HG02798 (cell line): ENCODE measurements around the gene DHRSX.
"Not testable (repeated sequence)": the region's sequence is repeated elsewhere in the genome, so short reads cannot be mapped to it uniquely, and the experiment has no call there.

ENCODE experiments used
- ATAC-seq: cut with Tn5 transposase; IDR thresholded peaks from one replicate; pipeline ENCODE4 v1.9.1; 2021; ENCODE audit warnings: mild to moderate bottlenecking; ENCODE audit not compliant: unreplicated experiment, poor library complexity

Gene DHRSX

DNA sequence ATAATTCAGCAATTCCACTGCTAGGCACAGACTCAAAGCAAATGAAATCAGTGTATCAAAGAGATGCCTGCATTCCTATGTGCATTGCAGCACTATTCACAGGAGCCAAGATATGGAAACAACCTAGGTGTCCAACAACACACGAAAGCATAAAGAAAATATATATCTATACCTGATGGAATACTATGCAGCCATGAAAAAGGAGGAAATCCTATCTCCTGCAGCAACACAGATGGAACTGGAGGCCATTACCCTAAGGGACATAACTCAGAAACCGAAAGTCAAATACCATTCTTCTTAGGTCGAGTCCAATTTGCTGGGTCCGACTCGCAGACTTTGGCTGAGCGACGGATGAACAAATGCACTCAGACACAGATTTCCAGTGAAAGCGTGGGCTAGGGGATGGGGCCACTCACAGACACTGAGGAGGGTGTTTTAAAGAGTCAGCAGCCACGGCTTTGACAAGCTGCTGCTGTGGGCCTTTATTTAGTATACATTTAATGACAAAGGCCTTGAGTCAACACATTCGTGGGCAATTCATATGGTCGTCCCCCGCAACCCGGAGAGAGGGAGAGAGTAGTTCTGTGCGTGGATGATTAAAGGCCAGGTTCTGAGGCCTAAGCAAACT lies 93.8 kb downstream of the DHRSX start:
- ATAC-seq: no peak

GRCh38 chrX:2404776-2405175 lies 96.0 kb downstream of the DHRSX start:
- no peak for ATAC-seq

DNA sequence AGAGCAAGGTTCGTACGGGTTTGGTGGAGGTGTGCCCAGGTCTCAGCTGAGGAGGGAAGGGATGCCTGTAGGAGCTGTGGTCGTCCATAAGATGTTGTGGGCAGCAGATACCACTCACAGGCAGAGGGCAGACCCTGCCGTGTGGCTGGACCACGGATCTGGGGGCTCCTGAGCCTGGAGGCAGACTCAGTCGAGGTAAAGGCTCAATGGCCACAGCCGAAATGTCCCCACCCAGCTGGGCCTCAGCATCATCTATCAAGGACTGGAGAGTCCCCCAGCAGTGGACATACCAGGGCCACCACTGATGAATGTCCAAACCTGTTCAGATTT lies 98.5 kb downstream of the DHRSX start:
- ATAC-seq: no peak

- no peak for ATAC-seq
Measured at GRCh38 chrX:2401590-2402360, 99.0 kb downstream of the DHRSX start.

GRCh38 chrX:2401201-2401589 lies 99.6 kb downstream of the DHRSX start:
- no peak for ATAC-seq

DNA sequence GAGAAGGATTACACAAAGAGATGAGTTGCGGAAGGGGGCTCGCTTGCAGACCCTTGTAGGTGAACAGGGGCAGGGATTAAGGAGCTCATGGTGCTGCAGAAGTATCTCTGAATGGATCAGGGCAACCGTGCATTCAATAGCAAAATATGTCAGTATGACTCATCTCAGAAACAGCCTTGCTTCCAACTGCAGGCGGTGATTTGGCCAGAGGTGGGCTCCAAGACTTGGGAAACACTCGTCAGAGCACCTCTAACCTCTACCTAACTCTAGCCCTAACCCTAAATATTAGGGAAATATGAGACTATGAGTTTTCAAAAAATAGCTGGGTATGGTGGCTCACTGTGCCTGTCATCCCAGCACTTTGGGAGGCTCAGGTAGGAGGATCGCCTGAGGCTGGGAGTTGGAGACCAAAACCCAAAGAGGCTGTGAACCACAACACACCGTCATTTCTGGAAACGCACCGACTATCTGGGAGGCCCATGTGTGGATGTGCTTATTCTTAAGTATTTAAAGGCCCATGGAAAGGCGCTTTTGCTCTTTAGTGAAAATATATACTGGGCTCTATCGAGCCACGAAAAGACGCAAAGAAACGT lies 102.6 kb downstream of the DHRSX start:
- no peak for ATAC-seq

GRCh38 chrX:2397229-2398063 lies 103.3 kb downstream of the DHRSX start:
- ATAC-seq: no peak

DNA sequence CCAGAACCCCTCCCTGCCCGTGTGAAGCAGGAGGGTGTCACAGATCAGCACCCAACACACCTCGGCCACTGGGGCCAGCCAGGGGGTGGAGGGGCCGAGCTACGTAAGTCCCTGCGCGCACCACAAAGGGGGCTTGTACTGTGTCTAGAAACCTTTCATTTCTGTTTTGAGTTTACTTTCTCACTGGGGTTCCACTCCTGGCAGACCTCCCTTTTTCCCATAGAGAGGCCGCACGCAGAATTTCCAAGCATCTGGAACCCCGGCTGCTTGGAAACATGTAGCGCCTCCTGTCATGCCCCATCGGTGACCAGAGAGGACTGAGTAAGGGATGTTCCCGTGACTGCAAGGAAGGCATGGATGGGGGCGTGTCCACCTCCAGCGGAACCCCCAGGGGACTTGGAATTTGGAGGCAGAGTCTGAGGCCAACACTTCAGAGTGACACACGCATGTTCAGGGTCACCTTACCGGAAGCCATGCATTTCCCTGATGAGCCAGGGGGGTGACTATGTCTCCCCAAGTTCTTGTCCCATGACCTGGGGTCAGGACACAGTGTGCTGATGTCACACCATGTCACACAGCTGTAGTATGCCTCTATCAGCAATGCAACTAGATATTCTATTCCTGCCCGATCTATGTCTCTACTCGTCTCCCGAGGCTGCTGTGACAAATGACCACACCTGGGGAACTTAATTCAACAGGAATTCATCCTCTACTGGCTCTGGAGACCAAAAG lies 105.3 kb downstream of the DHRSX start:
- no peak for ATAC-seq

GRCh38 chrX:2391869-2392606 lies 108.7 kb downstream of the DHRSX start:
- ATAC-seq: no peak

GRCh38 chrX:2390754-2391153 lies 110.0 kb downstream of the DHRSX start:
- ATAC-seq: no peak

DNA sequence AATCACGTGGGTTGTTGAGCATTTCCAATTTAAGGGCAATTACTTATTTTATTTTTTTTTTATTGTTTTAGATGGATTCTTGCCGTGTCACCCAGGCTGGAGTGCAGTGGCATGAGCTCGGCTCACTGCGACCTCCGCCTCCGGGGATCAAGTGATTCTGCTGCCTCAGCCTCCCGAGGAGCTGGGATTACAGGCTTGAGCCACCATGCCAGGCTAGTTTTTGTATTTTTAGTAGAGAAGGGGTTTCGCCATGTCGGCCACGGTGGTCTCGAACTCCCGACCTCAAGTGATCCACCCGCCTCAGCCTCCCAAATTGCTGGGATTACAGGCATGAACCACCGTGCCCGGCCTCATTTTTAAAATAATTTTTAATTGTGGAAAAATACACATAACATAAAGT lies 111.0 kb downstream of the DHRSX start:
- not testable (repeated sequence) for ATAC-seq

DNA sequence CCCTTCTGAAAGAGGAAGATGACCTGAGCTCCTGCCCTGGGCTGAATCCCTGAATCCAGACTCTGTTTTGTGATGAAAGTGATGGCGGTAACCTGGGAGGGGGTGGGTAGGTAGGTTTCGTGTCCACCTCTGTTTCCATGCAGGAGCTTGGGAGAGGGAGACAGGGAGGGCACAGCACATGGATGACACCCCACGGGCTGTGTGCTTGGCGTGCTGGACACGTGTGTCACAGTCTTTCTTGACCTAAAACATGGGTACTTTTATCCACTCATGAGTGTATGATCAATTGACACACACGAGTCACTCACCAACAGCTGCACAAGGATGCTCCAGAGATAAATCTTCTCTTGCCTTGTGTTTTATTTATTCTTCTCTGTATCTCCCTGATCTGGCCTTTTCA lies 111.5 kb downstream of the DHRSX start:
- no peak for ATAC-seq

DNA sequence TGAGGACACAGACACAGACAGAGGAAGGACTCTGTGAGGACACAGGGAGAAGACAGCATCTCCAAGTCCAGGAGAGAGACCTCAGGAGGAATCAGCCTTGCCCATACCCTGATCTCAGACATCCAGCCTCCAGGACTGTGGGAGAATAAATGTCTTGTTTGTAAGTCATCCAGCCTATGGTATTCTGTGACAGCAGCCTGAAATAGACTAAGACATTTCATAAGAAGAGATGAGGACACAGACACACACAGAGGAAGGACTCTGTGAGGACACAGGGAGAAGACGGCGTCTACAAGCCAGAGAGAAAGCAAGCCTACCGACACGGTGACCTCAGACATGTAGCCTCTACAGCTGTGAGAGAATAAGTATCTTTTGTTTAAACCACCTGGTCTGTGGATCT lies 112.1 kb downstream of the DHRSX start:
- no peak for ATAC-seq

GRCh38 chrX:2387614-2388239 lies 113.0 kb downstream of the DHRSX start:
- ATAC-seq: no peak

GRCh38 chrX:2385224-2385623 lies 115.6 kb downstream of the DHRSX start:
- ATAC-seq: no peak

- no peak for ATAC-seq
Measured at GRCh38 chrX:2384486-2384885, 116.3 kb downstream of the DHRSX start.

- no peak for ATAC-seq
Measured at GRCh38 chrX:2383735-2384134, 117.0 kb downstream of the DHRSX start.

GRCh38 chrX:2383144-2383543 lies 117.6 kb downstream of the DHRSX start:
- no peak for ATAC-seq

DNA sequence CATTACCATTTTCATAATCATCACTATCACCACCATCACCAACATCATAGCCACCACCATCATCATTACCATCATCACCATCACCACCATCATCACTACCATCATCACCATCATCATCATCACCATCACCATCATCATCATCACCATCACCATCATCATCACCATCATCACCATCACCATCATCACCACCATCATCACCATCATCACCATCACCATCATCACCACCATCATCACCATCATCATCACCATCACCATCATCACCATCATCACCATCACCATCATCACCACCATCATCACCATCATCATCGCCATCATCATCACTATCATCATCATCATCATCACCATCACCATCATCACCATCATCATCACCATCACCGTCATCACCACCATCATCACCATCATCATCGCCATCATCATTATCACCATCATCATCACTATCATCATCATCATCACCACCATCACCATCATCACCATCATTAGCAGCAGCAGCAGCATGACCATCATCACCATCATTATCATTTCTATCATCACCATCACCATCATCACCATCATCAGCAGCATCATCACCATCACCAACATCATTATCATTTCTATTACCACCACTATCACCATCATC lies 118.2 kb downstream of the DHRSX start:
- ATAC-seq: not testable (repeated sequence)
